NB4 (cell line): ENCODE results near the gene GGN.

Experiments
- DNase-seq: peaks from one replicate; pipeline ENCODE4 v3.0.0; 2010; ENCODE audit warnings: low read depth
- H3K4me3 ChIP-seq: one replicate; pipeline ENCODE4 v1.5.1; 2011; ENCODE audit warnings: mild to moderate bottlenecking, low read depth, low read length, moderate library complexity
- MYC ChIP-seq: IDR thresholded peaks from 2 replicates; pipeline ENCODE4 v1.6.1; 2011; ENCODE audit warnings: low read depth, low read length
- POLR2A ChIP-seq: IDR thresholded peaks from 2 replicates; pipeline ENCODE4 v1.6.1; 2011; ENCODE audit warnings: mild to moderate bottlenecking; ENCODE audit not compliant: insufficient read length; ENCODE audit errors: extremely low read depth
- TF ChIP-seq, protein P1 (sequence below): IDR thresholded peaks from one replicate; pipeline ENCODE4 v1.5.1; 2012; ENCODE audit warnings: low read depth, low read length
- TF ChIP-seq, protein P2 (sequence below): IDR thresholded peaks from 2 replicates; pipeline ENCODE4 v1.6.1; 2011; ENCODE audit warnings: low read depth, low read length

The GGN gene

DNA sequence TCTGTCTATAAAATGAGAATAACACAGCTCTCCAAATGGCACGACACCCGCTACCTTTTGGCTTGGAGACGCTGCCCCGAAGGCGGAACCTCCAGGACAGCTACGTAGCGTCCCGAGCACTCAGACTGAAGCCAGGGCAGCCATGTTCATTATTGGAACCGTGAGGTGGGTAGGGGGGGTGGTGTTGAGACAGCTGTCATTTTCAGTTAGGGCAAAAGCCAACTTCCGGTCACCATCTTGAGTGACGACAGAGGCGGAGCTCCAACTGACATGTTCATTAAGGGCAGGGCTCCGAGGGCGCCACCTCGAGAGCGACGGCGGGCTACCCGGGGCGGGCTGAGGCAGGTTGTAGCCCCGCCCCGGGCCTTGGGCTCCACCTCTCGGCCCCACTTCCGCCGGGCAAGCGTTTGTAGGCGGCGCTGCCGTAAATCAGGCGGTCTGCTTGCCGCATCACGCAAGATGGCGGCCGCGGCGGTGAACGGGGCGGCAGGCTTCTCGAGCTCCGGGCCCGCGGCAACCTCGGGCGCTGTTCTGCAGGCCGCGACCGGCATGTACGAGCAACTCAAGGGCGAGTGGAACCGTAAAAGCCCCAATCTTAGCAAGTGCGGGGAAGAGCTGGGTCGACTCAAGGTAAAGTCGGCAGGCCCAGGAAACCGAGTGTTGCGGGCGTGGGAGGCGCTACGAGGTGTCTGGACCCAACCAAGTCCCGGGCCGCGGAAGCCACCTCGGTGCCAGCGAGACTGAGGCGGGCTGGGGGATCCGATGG, 13.3 kb downstream of the GGN start, which contains the start of gene PSMD8:
Gene PSMD8 (plus strand): TSS at position 240 of the 766 bp plus-strand sequence. CDS start 31 bp downstream, at position 271.
- DNase-seq = peak; percentile 98
- peak within 1 kb of the TSS; percentile 87 for H3K4me3 ChIP-seq
- TF ChIP-seq, protein P1, sequence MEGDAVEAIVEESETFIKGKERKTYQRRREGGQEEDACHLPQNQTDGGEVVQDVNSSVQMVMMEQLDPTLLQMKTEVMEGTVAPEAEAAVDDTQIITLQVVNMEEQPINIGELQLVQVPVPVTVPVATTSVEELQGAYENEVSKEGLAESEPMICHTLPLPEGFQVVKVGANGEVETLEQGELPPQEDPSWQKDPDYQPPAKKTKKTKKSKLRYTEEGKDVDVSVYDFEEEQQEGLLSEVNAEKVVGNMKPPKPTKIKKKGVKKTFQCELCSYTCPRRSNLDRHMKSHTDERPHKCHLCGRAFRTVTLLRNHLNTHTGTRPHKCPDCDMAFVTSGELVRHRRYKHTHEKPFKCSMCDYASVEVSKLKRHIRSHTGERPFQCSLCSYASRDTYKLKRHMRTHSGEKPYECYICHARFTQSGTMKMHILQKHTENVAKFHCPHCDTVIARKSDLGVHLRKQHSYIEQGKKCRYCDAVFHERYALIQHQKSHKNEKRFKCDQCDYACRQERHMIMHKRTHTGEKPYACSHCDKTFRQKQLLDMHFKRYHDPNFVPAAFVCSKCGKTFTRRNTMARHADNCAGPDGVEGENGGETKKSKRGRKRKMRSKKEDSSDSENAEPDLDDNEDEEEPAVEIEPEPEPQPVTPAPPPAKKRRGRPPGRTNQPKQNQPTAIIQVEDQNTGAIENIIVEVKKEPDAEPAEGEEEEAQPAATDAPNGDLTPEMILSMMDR = peak; percentile 6
- TF ChIP-seq POLR2A = peak; percentile 82
- TF ChIP-seq, protein P2, sequence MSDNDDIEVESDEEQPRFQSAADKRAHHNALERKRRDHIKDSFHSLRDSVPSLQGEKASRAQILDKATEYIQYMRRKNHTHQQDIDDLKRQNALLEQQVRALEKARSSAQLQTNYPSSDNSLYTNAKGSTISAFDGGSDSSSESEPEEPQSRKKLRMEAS = peak; percentile 56; the same call in 1 of the 2 replicates
- no peak for TF ChIP-seq MYC

DNA sequence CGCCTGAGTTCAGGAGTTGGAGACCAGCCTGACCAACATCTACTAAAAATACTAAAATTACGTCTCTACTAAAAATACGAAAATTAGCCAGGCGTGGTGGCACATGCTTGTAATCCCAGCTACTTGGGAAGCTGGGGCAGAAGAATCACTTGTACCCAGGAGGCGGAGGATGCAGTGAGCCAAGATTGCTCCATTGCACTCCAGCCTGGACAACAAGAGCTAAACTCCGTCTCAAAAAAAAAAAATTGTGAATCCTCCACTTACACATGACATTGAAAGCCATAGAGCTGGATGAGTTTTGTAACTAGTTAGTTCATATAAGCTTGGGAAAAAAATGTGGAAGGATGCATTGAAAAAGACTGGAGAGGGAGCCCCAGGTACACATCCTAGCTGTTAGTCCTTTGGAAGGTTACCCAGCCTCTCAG, 13.9 kb downstream of the GGN start:
- no peak for TF ChIP-seq MYC
- TF ChIP-seq, protein P1 = no peak
- no peak for TF ChIP-seq POLR2A
- TF ChIP-seq, protein P2 = no peak
- H3K4me3 ChIP-seq = peak overlapping the region; percentile 56
- no peak for DNase-seq

DNA sequence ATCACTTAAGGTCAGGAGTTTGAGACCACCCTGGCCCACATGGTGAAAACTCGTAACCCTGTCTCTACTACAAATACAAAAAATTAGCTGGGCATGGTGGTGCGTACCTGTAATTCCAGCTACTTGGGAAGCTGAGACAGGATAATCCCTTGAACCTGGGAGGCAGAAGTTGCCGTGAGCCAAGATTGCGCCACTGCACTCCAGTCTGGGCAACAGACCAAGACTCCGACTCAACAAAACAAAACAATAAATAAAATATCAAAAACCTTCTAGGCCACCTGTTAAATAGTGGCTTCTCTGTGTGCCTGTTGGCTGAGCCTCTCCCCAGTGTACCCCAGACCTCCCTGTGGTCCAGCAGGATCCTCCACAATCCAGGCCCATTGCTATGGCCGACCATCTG, 16.8 kb downstream of the GGN start:
- DNase-seq = no peak
- no peak overlapping the region for H3K4me3 ChIP-seq
- no peak for TF ChIP-seq MYC
- TF ChIP-seq, protein P1 = no peak
- TF ChIP-seq, protein P2 = no peak
- TF ChIP-seq POLR2A = no peak

DNA sequence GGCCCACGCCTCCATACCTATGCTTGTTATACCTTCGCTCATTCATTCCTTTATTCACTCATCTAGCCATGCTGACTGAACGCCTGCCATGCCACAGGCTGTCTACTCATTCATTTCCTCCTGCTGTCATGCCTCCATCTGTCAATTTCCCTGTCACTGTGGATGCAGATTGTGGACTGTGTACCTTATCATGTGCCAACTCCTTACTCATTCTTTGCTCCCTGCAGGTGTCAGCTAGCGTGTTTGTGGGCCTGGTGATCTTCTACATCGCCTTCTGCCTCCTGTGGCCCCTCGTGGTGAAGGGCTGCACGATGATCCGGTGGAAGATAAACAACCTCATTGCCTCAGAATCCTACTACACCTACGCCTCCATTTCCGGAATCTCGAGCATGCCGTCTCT, 17.5 kb downstream of the GGN start:
- TF ChIP-seq, protein P2 = no peak
- TF ChIP-seq MYC (no peak), POLR2A (no peak)
- TF ChIP-seq, protein P1 = no peak
- no peak for DNase-seq
- no peak overlapping the region for H3K4me3 ChIP-seq

DNA sequence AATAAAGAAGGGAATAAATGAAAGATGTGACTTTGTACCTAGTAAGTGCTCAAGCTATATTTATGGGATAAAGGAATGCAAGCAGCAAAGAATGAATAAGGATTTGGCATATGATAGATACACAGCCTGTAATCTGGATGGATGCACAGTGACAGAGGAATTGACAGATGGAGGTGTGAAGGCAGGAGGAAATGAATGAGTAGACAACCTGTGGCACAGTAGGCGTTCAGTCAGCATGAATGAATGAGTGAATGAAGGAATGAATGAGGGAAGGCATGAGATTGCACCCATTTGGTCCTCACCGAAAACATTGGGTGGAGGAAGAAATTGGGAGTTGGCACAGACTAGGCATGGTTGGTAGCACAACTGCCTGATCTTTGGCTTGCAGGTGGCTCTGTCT, 18.2 kb downstream of the GGN start:
- DNase-seq = no peak
- no peak overlapping the region for H3K4me3 ChIP-seq
- TF ChIP-seq POLR2A (no peak), MYC (no peak)
- TF ChIP-seq, protein P2 = no peak
- TF ChIP-seq, protein P1 = no peak
